B cell (primary cell): ENCODE data around the gene IL19.
"Not testable (repeated sequence)": the region's sequence is repeated elsewhere in the genome, so short reads cannot be mapped to it uniquely, and the experiment has no call there.

Experiments
- EZH2 ChIP-seq: IDR thresholded peaks from 2 replicates; pipeline ENCODE4 v1.6.1; 2012; ENCODE audit warnings: borderline replicate concordance, low read depth, mild to moderate bottlenecking, moderate library complexity, low read length; ENCODE audit not compliant: insufficient read depth, poor library complexity, severe bottlenecking
- TF ChIP-seq, protein P1 (sequence below): fragments of 200-600 bp; IDR thresholded peaks from one replicate; pipeline ENCODE4 v1.8.0; 2022; ENCODE audit warnings: antibody characterized with exemption, mild to moderate bottlenecking

- TF ChIP-seq, protein P1, sequence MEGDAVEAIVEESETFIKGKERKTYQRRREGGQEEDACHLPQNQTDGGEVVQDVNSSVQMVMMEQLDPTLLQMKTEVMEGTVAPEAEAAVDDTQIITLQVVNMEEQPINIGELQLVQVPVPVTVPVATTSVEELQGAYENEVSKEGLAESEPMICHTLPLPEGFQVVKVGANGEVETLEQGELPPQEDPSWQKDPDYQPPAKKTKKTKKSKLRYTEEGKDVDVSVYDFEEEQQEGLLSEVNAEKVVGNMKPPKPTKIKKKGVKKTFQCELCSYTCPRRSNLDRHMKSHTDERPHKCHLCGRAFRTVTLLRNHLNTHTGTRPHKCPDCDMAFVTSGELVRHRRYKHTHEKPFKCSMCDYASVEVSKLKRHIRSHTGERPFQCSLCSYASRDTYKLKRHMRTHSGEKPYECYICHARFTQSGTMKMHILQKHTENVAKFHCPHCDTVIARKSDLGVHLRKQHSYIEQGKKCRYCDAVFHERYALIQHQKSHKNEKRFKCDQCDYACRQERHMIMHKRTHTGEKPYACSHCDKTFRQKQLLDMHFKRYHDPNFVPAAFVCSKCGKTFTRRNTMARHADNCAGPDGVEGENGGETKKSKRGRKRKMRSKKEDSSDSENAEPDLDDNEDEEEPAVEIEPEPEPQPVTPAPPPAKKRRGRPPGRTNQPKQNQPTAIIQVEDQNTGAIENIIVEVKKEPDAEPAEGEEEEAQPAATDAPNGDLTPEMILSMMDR = not testable (repeated sequence)
- not testable (repeated sequence) for TF ChIP-seq EZH2
These were observed 82.1 kb downstream of the IL19 start for GRCh38 chr1:206852662-206853061.
